ENCODE data around the gene WWTR1.

Gene WWTR1

DNA sequence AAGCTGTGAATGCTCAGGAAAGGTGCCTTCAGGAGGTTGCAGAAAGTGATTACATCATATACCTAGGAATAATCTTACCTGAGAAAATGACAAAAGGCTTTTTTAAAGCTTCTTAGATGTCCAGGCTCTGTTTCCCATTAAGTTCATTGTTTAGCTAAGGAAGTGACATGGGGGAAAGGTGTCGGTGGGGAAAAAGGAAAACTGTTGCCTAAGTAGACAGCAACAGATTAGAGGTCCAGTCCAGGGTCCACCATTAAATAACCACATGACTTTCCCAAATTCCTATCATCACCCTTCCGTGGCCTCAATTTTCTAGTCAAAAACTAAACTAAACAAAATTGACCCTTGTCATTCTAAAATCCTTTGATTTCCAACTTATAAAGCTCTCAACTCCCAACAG lies 4.3 kb downstream of the WWTR1 start:
- DNase-seq = no peak

DNA sequence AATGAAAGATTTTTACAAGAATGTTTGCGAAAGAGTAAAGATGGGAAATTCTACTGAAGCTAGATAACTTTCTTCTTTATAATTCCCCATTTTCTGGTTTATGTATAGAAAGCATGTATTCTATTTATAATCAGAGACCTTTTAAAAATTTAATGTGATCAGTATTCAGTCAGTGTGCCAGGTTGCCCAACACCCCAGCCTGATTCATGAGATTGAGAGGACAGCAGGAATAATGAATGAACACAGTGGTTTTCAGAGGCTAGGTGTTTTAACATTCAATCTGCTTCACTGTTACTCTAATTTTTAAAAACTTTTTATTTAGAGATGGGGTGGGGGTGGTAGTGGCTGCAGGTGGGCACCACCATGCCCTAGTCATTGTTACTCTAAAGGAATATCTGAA lies 4.7 kb downstream of the WWTR1 start:
- DNase-seq = no peak

DNA sequence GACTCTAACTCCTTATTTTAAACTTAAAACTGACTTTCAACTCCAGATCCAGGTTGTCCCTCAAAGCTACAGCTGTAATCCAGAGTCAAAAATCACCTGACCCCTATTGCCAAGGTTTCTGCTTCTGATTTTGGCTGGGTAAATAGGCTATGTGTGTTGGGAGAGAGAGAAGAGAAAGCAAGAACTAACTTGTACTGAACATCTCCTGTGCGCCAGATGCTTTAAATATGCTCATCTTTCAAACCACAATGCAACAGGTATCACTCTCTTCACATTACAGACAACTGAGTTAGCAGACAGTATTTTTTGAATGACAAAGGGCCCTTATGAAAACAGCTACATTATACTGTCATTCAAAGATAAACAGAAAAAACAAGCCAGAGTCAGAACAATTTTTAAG lies 7.0 kb downstream of the WWTR1 start:
- DNase-seq = no peak

DNA sequence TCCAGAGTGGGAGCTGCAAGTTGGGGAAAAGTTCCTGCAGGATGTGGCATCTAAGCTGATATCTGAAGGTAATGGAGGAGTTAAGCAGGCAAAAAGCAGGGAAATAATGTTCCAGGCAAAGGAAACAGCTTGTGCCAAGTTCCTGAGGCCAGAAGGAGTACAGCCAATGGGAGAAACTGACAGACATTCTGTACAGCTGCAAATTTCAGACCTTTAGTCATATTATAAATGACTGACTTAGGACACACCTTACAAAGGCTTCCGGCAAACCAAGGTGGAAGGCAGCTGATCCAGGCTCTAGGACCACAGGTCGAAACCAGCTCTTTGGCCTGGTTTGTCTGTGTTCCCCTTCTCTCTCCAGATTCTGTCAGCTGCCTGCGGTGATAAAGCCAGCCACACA lies 9.3 kb downstream of the WWTR1 start:
- DNase-seq = no peak

DNA sequence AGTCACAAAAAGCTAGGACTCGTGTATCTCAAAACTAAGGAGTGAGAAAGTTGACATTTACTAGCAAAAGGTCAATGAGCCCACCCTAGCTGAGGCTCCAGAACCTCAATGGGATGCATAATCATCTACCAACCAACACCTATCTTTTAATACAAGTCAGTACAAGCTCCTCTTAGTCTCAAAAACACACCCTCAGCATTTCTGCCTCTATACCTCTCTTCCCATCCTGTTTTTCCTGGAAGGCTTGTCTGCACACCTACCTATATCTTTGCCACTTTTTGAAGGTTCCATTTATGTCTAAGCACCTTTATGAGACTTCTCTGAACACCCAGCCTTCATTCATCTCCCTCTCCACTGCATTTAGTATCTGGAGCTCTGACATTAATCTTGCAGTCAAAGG lies 10.0 kb downstream of the WWTR1 start:
- no peak for DNase-seq

DNA sequence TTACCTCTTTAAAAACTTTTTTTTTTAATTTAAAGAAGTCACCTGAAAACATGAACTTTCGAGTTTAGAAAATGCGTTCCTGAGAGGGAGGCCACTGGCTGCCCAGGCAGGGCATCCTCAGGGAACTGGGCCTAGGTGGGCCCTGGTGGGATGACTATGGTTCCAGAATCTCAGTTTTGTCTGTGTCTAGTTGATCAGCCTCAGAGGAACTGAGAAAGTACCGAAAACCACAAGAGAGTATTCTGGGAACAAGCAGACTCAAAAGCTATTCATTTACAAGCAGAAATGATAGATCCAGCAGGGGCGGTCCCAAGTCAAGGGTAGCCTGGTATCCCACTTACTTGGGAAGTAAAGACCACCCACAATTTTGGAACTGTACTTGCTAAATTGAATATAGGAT lies 10.5 kb downstream of the WWTR1 start:
- DNase-seq = no peak

DNA sequence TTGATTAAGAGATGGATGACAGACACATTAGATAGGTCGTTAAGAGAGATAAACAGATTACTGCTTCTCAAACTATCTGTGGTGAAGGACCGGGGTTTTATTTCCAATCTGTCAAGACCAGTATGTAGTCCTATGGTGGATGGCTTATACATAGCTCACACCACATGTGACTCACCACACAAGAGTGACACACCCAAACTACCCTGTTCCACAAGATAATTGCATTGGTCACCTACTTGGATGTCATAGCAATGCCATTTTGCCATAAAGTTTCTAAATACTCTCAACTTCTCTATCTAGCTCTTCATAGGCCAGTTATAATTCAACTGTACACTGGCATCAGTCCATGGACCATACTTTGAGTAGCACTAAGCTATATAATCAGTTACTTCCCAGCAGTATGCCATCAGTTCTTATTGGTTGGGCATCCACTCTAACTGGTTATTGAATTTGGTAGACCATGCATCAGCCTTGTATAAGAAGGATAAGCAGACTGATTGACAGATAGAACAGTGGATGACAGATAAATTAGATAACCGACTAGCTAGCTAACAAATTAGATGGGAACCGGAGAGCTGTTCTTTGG lies 11.6 kb downstream of the WWTR1 start:
- DNase-seq = no peak

DNA sequence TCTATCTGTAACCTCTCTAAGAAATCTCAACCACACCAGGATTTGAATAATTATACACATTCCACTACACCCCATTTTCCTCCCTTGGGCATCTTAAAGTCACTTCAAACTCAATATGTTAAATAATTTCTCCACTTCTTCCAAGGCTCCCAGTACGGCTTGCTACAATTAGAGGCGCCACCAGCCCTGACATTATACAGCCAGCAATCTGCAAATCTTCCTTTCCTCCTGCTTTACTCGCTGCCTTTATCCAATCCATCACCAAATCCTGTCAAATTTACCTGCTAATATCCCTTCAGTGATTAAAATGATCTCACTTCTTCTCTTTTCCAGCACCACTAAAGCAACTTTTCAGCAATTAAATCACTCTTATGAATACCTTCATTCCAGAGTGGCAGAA lies 13.9 kb downstream of the WWTR1 start:
- no peak for DNase-seq

DNA sequence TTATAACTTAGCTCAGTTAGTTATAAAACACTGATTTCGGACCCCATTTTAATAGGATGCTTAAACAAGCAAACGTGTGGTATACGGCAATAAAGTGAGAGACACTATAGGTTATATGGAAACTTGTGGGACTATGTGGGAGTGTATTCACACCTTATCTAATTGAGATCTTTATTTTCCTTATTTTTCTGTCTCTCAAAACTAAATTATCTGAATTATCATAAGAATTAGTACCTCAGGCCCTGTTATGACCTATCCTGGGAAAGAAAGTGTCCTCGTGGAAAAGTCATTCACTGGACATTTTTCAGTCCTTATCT lies 14.4 kb downstream of the WWTR1 start:
- no peak for DNase-seq

DNA sequence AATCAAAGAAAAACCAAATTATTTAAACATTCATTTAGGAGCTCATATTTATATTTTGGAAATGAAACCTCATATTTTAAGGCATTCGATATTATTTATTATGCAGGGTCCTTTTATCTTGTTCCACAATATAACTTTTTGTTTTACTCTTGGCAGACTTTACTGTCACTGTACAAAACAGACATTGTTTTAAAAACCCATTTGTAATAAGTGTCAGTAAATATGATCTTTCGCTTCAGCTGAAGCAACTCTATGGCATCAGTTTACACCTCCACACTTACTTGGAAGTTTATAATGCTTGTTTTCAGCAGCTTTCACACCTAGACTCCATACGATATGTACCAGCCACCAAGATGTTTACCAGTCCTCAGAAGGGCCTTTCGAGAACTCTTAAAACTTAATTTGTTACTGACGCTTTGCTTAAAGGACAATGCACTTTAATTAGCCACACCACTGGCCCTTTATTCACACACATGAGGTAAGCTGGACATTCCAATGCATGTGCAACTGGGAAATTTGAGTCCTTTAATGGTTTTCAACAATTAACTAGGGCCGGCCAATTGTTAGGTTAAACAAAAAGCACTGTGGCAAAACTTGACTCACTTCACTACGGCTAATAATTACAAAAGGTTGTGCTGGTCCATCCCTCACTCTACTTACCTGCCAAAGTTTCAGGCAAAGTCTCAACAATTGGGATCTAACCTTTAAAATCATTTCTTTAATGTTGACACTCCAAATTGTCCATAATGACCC lies 16.7 kb downstream of the WWTR1 start:
- DNase-seq = no peak

DNA sequence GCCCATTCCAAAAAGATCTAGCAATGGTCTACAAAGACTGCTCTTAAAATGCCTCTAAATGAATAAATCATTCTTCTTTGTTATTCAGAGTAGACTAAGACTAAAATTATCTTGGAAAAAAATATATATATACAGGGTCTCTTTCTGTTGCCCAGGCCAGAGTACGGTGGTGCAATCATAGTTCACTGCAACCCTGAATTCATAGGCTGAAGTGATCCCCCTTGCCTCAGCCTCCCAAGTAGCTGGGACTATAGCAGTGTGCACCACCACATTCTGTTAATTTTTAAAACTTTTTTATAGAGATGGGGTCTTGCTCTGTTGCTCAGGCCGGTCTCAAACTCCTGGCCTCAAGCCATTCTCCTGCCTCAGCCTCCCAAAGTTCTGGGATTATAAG lies 18.7 kb downstream of the WWTR1 start:
- no peak for DNase-seq

DNA sequence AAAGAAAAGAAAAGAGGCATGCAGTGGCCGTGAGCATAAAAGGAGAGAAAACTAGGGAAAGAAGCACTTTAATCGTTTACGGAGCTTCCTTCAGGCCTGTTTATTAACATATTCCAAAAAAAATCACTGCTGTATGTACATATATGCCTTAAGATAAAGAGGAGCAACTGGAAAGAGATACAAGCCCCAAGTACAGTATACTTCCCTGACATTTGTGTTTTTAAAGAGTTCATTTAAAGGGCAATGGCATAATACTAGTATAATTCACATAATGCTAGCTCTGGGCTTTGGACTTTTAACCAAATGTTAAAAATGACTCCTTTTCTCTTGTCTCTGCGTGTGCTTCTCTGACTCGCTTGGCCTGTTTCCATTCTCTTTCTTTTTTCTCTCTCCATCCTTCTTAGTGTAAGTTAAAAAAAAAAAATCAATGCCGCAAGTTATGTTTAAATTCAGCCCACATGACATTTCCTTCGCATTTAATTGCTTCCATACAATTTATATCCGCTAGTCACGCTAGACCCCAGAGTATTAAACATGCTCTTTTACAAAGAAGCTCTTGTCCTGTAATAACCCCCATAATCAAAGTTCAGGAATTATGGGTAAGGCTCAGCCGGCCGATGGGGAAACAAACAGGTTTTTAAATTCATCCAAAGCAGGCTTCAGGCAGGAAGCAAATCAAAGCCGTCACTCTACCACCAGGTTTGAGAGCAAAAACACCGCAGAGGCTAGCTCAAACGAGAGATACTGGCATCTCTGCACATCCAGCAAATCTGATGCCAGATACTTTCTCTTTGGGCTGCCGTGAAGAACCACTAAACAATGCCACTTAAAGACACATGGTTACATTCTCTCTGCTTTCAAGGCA lies 19.4 kb downstream of the WWTR1 start:
- DNase-seq = no peak

DNA sequence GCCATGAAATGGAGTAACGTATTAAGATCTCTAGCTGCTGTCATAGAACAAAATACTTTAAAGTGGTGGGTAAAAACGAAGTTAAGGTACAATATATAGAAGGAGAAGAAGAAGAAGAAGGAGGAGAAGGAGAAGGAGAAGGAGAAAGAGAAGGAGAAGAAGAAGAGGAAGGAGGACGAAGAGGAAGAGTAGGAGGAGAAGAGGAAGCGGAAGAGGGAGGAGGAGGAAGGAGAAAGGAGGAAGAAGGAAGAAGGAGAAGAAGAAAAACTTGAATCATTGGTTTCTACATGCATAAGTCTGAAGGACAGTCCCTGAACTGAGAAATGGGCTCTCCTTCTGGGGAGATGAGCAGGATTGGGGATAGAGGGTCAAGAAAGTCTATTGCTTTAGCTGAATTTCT lies 22.4 kb downstream of the WWTR1 start:
- no peak for DNase-seq

DNA sequence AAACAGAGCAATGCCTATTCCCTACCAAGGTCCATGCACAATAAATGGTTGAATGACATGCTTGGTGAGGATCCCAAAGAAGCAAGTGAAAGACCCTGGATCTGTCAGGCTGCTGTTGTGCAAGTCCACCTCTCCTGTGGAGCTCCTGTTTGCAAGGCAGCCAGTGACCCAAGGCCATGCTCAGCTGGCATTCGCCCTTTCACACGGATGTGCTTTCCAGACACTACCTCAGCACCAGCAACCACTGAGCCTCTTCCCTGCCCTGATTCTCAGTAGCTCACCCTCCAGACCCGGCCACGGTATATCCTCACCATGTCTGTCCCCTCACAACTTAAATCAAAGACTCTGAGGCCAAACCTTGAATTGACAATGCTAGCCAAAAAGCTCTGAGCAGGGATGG lies 23.3 kb downstream of the WWTR1 start:
- DNase-seq = no peak

DNA sequence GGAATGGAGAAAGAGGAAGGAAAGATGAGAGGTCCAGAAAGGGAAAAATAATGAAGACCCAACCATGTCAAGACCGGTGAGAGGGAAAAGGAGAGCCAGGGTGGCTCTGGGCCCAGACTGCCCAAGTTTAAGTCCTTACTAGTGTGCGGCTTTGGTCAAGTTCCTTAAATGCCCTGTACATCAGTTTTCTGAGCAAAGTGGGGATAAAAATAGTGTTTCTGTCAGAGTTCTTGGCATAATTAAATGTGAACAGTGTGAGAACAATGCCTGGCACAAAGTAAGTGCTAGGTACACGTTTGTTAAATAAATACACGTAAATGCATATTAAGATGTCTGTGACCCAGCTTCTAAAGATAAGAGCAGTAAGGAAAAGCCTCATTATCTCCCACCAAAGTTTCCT lies 23.8 kb downstream of the WWTR1 start:
- DNase-seq = no peak

DNA sequence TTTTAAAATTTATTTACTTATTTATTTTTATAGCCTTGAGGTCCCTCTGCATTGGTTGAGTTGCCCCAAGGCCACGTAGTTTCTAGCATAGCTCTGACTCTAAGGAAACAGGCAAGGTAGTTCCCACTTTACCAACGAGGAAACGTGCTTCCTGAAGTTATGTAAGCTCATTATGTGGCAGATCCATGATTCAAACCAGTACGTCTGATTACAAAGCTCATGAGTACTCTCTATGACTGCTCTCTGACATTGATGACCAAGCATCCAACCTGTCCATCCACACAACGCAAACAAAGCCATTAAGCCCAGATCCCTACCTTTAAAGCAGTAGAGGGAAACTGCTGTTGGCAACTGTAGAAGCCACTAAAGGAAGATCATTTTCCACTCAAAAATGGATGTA lies 25.6 kb downstream of the WWTR1 start:
- DNase-seq = no peak

DNA sequence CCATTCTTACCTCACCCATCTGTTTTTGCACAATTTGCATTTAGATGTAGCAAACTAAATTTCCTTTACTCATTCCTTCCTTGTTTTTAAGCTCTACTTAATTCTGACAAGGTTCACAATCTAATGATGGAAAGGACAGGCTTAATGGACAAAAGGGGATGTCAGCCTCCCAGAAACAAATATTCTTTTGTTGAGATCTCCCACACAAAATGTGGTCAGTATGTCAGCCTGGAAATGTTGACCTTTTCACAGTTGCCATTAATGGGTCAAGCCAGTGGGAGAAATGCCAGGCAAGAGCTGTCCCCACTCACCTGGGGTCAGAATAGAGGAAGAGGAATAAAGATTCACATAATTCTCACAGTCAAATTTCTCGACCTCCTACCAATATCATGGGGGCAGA lies 27.0 kb downstream of the WWTR1 start:
- no peak for DNase-seq

DNA sequence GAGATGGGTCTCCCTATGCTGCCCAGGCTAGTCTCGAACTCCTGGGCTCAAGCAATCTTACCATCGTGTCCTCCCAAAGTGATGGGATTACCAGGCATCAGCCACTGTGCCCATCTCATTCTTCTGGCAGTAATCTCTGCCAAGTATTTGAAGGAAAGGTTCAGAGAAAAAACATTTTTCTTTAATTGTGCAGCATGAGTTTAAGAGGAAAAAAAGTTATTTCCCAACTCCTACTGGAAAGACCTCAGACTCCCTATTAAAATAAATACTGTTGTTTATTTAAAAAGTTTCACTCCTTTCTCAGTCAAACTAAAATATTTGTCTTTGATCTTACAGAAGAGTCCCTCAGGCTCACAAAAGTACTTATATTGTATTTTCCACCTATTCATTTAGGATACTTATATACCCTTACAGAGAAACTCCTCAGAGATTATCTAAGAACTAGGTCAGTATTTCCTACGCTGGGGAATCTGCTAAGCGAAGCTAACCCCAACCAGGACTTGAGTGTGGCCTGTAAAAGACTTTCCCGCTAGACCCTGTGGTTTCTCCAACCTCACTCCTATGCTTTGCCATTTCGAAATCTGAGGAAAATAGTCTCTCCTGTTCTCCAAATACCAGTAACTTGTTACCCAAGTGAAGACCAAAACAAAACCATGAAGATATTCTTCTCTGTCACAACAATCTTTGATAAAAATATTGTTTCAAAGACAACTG lies 28.7 kb downstream of the WWTR1 start:
- DNase-seq = no peak

DNA sequence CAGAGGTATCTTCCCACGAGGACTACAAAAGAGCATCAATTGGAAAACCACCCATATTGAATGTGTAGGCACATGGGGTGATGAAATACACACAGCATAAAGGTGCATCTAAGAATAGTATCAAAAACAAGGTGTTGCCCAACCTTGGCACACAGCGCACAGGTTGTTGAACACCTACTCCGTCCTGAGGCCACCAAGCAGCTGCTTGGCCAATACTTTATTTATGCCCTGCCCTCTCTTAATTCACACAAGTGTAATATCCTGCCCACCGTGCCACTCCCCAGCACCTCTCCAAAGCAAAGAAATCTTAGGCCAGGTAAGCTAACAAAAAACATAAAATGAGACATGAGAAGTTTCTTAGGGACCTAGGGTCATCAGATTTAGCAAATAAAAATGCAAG lies 31.2 kb downstream of the WWTR1 start:
- DNase-seq = no peak

DNA sequence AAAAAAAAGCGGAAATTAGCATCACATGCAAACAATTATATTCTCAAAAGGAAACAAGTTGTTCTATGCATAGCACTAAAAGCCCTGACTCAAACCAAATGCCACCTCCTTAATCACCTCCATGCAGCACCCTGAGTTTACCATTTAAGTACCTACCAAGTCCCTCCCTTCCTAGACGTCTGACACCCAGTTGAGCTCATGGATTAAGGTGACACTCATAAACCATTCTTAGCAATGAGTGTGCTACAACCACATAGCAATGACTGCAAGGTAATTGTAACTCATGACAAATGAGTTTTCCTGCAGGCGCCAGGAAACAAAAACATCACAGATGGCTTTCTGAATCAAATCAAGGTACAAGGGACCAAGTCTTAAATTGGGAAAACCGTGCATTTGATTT lies 32.0 kb downstream of the WWTR1 start:
- no peak for DNase-seq

DNA sequence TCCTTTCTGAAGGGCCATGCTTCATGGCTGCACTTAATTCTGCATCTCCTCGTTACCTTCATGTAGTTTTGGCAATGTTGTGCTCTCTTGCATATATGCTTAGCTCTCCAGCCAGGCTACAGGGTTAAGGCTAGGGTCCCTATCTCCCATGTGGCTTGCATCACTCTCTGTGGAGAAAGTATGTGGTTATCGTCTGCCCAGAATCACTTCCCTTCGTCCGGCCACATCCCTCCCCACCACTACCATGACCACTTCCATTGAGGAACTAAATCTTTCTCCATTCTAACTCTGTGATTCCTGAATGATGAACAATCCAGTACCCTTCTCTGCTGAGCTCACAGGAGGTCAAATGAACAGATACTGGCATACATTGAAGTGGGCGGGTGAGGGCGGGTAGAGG lies 34.0 kb downstream of the WWTR1 start:
- no peak for DNase-seq

DNA sequence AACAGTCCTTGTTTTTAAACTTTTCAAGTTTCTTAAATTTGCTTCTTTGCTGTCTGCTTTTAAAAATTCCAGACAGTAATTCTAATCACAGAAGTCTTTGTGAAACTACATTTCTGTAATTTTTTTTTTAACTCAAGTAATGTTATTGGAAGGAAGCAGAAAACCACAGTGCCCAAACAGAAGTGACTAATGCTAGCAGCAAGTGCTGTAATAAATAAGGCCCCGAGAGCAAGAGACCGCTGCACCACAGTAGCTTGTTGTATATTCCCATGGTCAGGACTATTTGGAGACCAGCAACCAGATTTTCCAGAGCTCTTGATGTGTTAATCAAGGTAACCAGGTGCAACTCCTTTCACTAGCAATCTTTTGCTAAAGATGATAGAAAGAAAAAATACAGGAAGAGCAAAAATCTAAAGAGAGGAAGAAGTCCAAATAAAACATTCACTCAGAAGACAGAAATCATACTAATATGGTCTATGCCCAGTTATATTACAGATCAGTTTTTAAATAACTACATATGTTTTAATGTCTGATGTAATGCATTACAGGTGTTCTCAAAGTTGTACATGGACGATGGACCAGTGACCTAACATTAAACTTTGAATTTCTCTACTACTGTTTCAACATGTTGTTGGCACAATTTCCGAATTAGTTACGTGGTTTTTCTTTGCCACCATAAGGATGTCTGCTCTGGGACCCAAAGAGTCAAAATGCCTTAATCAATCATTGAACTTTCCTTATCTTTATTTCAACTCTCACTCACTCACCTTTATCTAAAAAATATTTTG lies 36.4 kb downstream of the WWTR1 start:
- DNase-seq = no peak

Measured in activated CD8-positive, alpha-beta memory T cell treated with anti-CD3 and anti-CD28 coated beads, Interleukin-2, amount 50 U/mL, for 4 hours (primary cell).